Caco-2 (cell line): Measurements from ENCODE around the gene IQSEC2. TPM values are rescaled to one million over a fixed set of nuclear protein-coding genes. Genes with fewer than 3 reads are reported as not detected.

ENCODE experiments used
- BruUV-seq: library from RNA; stranded (reverse); fragments of 400-500 nt; replicated peaks from 2 replicates; lab custom pipeline; 2021; lab: Mats Ljungman, UMichigan
- CTCF ChIA-PET: fragments of 300-600 bp; sonication (Branson Sonifier 250); formaldehyde crosslinking; loops from one replicate; lab custom pipeline; 2022; ENCODE audit warnings: antibody characterized with exemption; lab: Charles Lee
- POLR2A ChIA-PET: fragments of 300-600 bp; sonication (Branson Sonifier 250); formaldehyde crosslinking; loops from one replicate; lab custom pipeline; 2022; ENCODE audit warnings: antibody characterized with exemption; lab: Charles Lee
- DNase-seq, 2 experiments: peaks; one replicate each; pipeline versions ENCODE4 v3.0.0 to v3.0.0-alpha.2; 2020 to 2022
- H3K27me3 ChIP-seq: replicated peaks from 2 replicates; pipeline ENCODE4 v1.6.0; 2011; ENCODE audit warnings: low read length; ENCODE audit not compliant: control insufficient read depth, insufficient read depth
- H3K36me3 ChIP-seq: 2 replicates; pipeline ENCODE4 v1.5.1; 2011; ENCODE audit warnings: low read length; ENCODE audit not compliant: control insufficient read depth, insufficient read depth
- H3K4me1 ChIP-seq: fragments of 250-450 bp; sonication (Bioruptor Pico); 2 replicates; pipeline ENCODE4 v1.5.1; 2020; ENCODE audit warnings: mild to moderate bottlenecking
- H3K4me3 ChIP-seq: 2 replicates; pipeline ENCODE4 v1.5.1; 2011; ENCODE audit warnings: low read depth, mild to moderate bottlenecking, control low read depth, low read length
- H3K9me3 ChIP-seq: fragments of 250-450 bp; sonication (Bioruptor Pico); 2 replicates; pipeline ENCODE4 v1.5.1; 2020; ENCODE audit warnings: mild to moderate bottlenecking, moderate library complexity
- H3K27ac Mint-ChIP-seq: one replicate; pipeline ENCODE4 v1.8.0; 2022; ENCODE audit warnings: mixed read lengths; ENCODE audit not compliant: unreplicated experiment
- H3K27me3 Mint-ChIP-seq: one replicate; pipeline ENCODE4 v1.8.0; 2022; ENCODE audit warnings: mixed read lengths; ENCODE audit not compliant: insufficient read depth, unreplicated experiment
- H3K36me3 Mint-ChIP-seq: one replicate; pipeline ENCODE4 v1.8.0; 2022; ENCODE audit warnings: mild to moderate bottlenecking, mixed read lengths; ENCODE audit not compliant: insufficient read depth, unreplicated experiment
- H3K4me1 Mint-ChIP-seq: one replicate; pipeline ENCODE4 v1.8.0; 2022; ENCODE audit warnings: low read depth, mixed read lengths; ENCODE audit not compliant: unreplicated experiment
- H3K4me3 Mint-ChIP-seq: one replicate; pipeline ENCODE4 v1.8.0; 2022; ENCODE audit warnings: mild to moderate bottlenecking, moderate library complexity, mixed read lengths; ENCODE audit not compliant: unreplicated experiment
- H3K9me3 Mint-ChIP-seq: one replicate; pipeline ENCODE4 v1.8.0; 2022; ENCODE audit warnings: mixed read lengths; ENCODE audit not compliant: unreplicated experiment
- intact Hi-C: fragments of 100-400 bp; cut with micrococcal nuclease; formaldehyde crosslinking; loops from one replicate; pipeline ENCODE4 v1.10.0; 2022; ENCODE audit not compliant: unreplicated experiment
- total RNA-seq: library from RNA; stranded (reverse); gene quantifications from 2 replicates; pipeline ENCODE4 v1.2.3, GENCODE V29; 2022
- TF ChIP-seq, protein P1 (sequence below), 2 experiments: fragments of 200-600 bp in 1 of 2; IDR thresholded peaks; 1 replicate in 1 of 2; 2 replicates in 1 of 2; pipeline versions ENCODE4 v1.5.1 to v1.8.0; 2011 to 2022; ENCODE audit warnings: antibody characterized with exemption in 1 of 2, control low read depth in 1 of 2, inconsistent platforms in 1 of 2, low read depth in 1 of 2, low read length in 1 of 2, mild to moderate bottlenecking in 1 of 2, moderate library complexity in 1 of 2; ENCODE audit not compliant: insufficient read depth in 1 of 2, severe bottlenecking in 1 of 2, unreplicated experiment in 1 of 2

Gene IQSEC2
- total RNA-seq, 1 experiment from 2014 or later: 1.8 TPM

DNA sequence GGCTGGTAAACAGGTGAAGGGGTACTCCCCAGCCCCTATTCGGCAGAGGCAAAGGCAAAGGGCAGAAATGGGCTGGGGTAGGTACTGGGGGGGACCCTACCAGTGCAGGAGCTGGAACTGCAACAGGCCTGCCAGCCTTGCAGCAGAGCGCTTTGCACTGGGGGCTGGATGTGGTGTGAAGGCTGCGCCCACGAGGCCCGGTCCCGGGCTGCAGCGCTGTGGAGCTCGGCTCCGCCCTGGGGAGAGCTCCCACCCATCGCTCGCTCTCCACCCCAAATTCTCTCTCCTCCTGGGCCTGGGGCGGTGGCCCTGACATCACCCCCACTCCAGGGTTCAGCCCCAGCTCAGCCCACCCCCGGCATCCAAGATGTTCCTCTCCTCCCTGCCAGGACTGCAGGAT, 24.2 kb downstream of the IQSEC2 start:
- no peaks in the 10 kb centered on the region for H3K36me3 Mint-ChIP-seq
- TF ChIP-seq, protein P1, sequence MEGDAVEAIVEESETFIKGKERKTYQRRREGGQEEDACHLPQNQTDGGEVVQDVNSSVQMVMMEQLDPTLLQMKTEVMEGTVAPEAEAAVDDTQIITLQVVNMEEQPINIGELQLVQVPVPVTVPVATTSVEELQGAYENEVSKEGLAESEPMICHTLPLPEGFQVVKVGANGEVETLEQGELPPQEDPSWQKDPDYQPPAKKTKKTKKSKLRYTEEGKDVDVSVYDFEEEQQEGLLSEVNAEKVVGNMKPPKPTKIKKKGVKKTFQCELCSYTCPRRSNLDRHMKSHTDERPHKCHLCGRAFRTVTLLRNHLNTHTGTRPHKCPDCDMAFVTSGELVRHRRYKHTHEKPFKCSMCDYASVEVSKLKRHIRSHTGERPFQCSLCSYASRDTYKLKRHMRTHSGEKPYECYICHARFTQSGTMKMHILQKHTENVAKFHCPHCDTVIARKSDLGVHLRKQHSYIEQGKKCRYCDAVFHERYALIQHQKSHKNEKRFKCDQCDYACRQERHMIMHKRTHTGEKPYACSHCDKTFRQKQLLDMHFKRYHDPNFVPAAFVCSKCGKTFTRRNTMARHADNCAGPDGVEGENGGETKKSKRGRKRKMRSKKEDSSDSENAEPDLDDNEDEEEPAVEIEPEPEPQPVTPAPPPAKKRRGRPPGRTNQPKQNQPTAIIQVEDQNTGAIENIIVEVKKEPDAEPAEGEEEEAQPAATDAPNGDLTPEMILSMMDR (IDR thresholded peaks at IDR 0.05; ENCODE audit: insufficient read depth in 1 of 2, low read depth in 1 of 2, low read length in 1 of 2, severe bottlenecking in 1 of 2, unreplicated experiment in 1 of 2): no peak
- intact Hi-C loops: no loop called here
- Histone ChIP-seq H3K36me3 (no peaks in the 10 kb centered on the region), H3K27me3 (no peaks in the 10 kb centered on the region), H3K9me3 (no peaks in the 10 kb centered on the region), H3K4me1 (no peaks in the 10 kb centered on the region), H3K4me3 (no peak overlapping the region)
- H3K27me3 Mint-ChIP-seq: peaks cover 4% of the 10 kb centered on the region
- no peaks in the 10 kb centered on the region for H3K9me3 Mint-ChIP-seq
- BruUV-seq: no TSS peak
- no peak for DNase-seq
- H3K27ac Mint-ChIP-seq: no peak overlapping the region
- CTCF ChIA-PET: no interaction called here
- POLR2A ChIA-PET: no interaction called here
- no peak overlapping the region for H3K4me3 Mint-ChIP-seq
- no peaks in the 10 kb centered on the region for H3K4me1 Mint-ChIP-seq

DNA sequence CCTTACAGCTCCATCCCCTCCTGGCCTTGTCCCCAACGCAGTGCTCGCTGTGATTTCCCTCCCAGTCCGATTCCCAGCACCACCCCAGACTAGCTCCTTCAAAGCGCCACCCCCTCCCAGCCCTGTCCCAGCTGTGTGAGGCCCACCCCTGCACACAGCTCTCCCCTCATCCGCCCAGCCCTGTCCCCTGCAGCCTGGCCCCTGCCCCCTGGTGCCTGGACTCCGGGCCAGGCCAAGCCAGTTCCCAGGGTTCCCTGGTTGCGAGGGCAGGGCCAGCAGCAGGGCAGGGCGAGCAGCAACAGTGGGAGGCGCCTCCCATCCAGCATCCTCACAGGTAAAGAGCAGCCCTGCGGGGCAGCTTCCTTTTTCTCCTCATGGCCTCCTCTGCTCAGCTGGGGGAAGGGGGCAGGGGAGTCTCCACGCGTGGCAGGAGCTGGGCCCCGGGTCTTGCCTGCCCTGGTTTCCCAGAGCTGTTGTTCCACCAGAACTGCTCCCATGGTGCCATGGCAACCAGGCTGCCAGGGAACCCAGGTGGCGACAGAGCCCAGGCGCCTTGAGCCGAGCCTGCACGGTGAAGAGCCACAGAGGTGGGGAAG, 24.8 kb downstream of the IQSEC2 start:
- no peaks in the 10 kb centered on the region for H3K36me3 ChIP-seq
- H3K27me3 Mint-ChIP-seq: peaks cover 3% of the 10 kb centered on the region
- no peaks in the 10 kb centered on the region for H3K9me3 ChIP-seq
- intact Hi-C loops: no loop called here
- H3K9me3 Mint-ChIP-seq: no peaks in the 10 kb centered on the region
- no peaks in the 10 kb centered on the region for H3K36me3 Mint-ChIP-seq
- no peaks in the 10 kb centered on the region for H3K27me3 ChIP-seq
- ChIA-PET POLR2A (no interaction called here), CTCF (no interaction called here)
- no peaks in the 10 kb centered on the region for H3K4me1 ChIP-seq
- BruUV-seq: no TSS peak
- no peak overlapping the region for H3K4me3 Mint-ChIP-seq
- H3K27ac Mint-ChIP-seq: no peak overlapping the region
- H3K4me1 Mint-ChIP-seq: no peaks in the 10 kb centered on the region
- no peak for DNase-seq
- H3K4me3 ChIP-seq: no peak overlapping the region
- TF ChIP-seq, protein P1 (IDR thresholded peaks at IDR 0.05; ENCODE audit: insufficient read depth in 1 of 2, low read depth in 1 of 2, low read length in 1 of 2, severe bottlenecking in 1 of 2, unreplicated experiment in 1 of 2): no peak

DNA sequence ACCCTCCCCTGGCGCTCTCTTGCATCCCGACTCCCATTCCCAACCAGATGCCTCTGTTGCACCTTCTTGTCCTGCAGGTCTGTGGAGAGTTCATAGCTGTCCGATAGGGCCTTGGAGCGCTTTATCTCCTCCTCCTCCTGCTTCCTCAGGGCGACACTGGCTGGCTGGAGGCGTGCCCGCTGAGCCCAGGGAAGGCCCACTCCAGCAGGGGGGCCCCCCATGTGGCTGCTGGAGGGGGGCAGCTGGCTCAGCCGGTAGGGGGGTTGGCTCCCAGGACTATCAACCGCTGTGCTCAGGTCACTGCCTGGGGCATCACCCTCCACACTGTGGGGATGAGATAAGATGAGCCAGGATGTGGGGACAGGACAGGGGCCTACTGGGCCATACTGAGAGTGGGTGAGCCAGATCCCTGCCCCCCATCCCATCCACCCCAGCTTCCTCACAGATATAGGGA, 25.6 kb downstream of the IQSEC2 start:
- Histone ChIP-seq H3K27me3 (no peaks in the 10 kb centered on the region), H3K4me3 (no peak overlapping the region), H3K36me3 (no peaks in the 10 kb centered on the region), H3K9me3 (no peaks in the 10 kb centered on the region), H3K4me1 (no peaks in the 10 kb centered on the region)
- TF ChIP-seq, protein P1 (IDR thresholded peaks at IDR 0.05; ENCODE audit: insufficient read depth in 1 of 2, low read depth in 1 of 2, low read length in 1 of 2, severe bottlenecking in 1 of 2, unreplicated experiment in 1 of 2): no peak
- no peak overlapping the region for H3K27ac Mint-ChIP-seq
- intact Hi-C loops: no loop called here
- H3K27me3 Mint-ChIP-seq: peaks cover 3% of the 10 kb centered on the region
- BruUV-seq: no TSS peak
- H3K9me3 Mint-ChIP-seq: no peaks in the 10 kb centered on the region
- CTCF ChIA-PET: no interaction called here
- H3K4me1 Mint-ChIP-seq: no peaks in the 10 kb centered on the region
- no peaks in the 10 kb centered on the region for H3K36me3 Mint-ChIP-seq
- POLR2A ChIA-PET: no interaction called here
- H3K4me3 Mint-ChIP-seq: no peak overlapping the region
- DNase-seq: no peak
